OCI-LY7 (cell line): Measurements from ENCODE around the gene PIK3R4. TPM values are rescaled to one million over a fixed set of nuclear protein-coding genes. Genes with fewer than 3 reads are reported as not detected.

ENCODE experiments used
- BruUV-seq: library from RNA; stranded (reverse); fragments of 400-500 nt; replicated peaks from 2 replicates; lab custom pipeline; 2021; lab: Mats Ljungman, UMichigan
- CTCF ChIA-PET: fragments of 300-600 bp; sonication (Branson Sonifier 250); formaldehyde crosslinking; loops from one replicate; lab custom pipeline; 2022; ENCODE audit warnings: antibody characterized with exemption; ENCODE audit not compliant: unreplicated experiment; lab: Charles Lee
- POLR2A ChIA-PET: fragments of 300-600 bp; sonication (Branson Sonifier 250); formaldehyde crosslinking; loops from one replicate; lab custom pipeline; 2022; ENCODE audit warnings: antibody characterized with exemption; lab: Charles Lee
- DNase-seq: peaks from one replicate; pipeline ENCODE4 v3.0.0-alpha.2; 2015; ENCODE audit warnings: low spot score
- H2AFZ ChIP-seq: fragments of 200-600 bp; sonication (generic), shearing (Covaris generic); 2 replicates; pipeline ENCODE4 v1.6.1; 2014; ENCODE audit warnings: mild to moderate bottlenecking, antibody characterized with exemption, low read length, moderate library complexity
- H3K27ac ChIP-seq: fragments of 200-600 bp; sonication (generic); 2 replicates; pipeline ENCODE4 v1.5.1; 2014; ENCODE audit warnings: mixed run types, low read depth, mild to moderate bottlenecking, moderate library complexity, low read length, inconsistent platforms; ENCODE audit not compliant: poor library complexity, severe bottlenecking
- H3K36me3 ChIP-seq: fragments of 200-600 bp; sonication (generic); 2 replicates; pipeline ENCODE4 v1.6.1; 2014; ENCODE audit warnings: mild to moderate bottlenecking, antibody characterized with exemption, low read length, moderate library complexity, mixed read lengths; ENCODE audit not compliant: insufficient read depth
- H3K4me1 ChIP-seq: fragments of 200-600 bp; sonication (generic); 2 replicates; pipeline ENCODE4 v1.5.1; 2014; ENCODE audit warnings: mild to moderate bottlenecking, low read length; ENCODE audit not compliant: insufficient read depth, poor library complexity, severe bottlenecking
- H3K4me2 ChIP-seq: fragments of 200-600 bp; sonication (generic); 2 replicates; pipeline ENCODE4 v1.6.1; 2014; ENCODE audit warnings: mild to moderate bottlenecking, low read length
- H3K4me3 ChIP-seq: fragments of 200-600 bp; sonication (generic); 2 replicates; pipeline ENCODE4 v1.5.1; 2014; ENCODE audit warnings: mild to moderate bottlenecking, low read depth, low read length; ENCODE audit not compliant: poor library complexity, severe bottlenecking
- H3K79me2 ChIP-seq: fragments of 200-600 bp; sonication (generic); 2 replicates; pipeline ENCODE4 v1.6.1; 2016; ENCODE audit warnings: low read depth, mild to moderate bottlenecking, low read length, moderate library complexity, mixed read lengths; ENCODE audit not compliant: insufficient read depth
- H3K9me2 ChIP-seq: fragments of 200-600 bp; sonication (generic); 2 replicates; pipeline ENCODE4 v1.6.1; 2016; ENCODE audit warnings: mild to moderate bottlenecking, low read length, mixed read lengths; ENCODE audit not compliant: insufficient read depth
- H3K9me3 ChIP-seq: fragments of 200-600 bp; sonication (generic); 2 replicates; pipeline ENCODE4 v1.6.1; 2014; ENCODE audit warnings: mild to moderate bottlenecking, mixed run types, low read length, mixed read lengths
- H4K20me1 ChIP-seq: fragments of 200-600 bp; sonication (generic); 2 replicates; pipeline ENCODE4 v1.6.1; 2014; ENCODE audit warnings: mild to moderate bottlenecking, antibody characterized with exemption, low read length, moderate library complexity, mixed read lengths; ENCODE audit not compliant: insufficient read depth
- EZH2phosphoT487 ChIP-seq: fragments of 200-600 bp; sonication (generic); IDR thresholded peaks from 2 replicates; pipeline ENCODE4 v1.6.1; 2018; ENCODE audit warnings: low read depth, borderline replicate concordance, mild to moderate bottlenecking, mixed run types, antibody characterized with exemption, low read length, moderate library complexity, mixed read lengths
- intact Hi-C: fragments of 100-400 bp; cut with micrococcal nuclease; formaldehyde crosslinking; loops from one replicate; pipeline ENCODE4 v1.10.0; 2022; ENCODE audit not compliant: unreplicated experiment
- total RNA-seq, 2 experiments: library from RNA; depleted of rRNA in 1 of 2; stranded (reverse); fragments of >200 nt in 1 of 2; shearing (Covaris generic) in 1 of 2; gene quantifications; 2 replicates each; pipeline ENCODE4 v1.2.3, GENCODE V29; 2014 to 2022
- TF ChIP-seq, protein P1 (sequence below): fragments of 200-600 bp; sonication (generic); conservative IDR thresholded peaks from 2 replicates; pipeline ENCODE4 v1.5.1; 2014; ENCODE audit warnings: mild to moderate bottlenecking, antibody characterized with exemption, low read length, moderate library complexity, mixed read lengths

Gene PIK3R4
- total RNA-seq, 2 experiments from 2014 or later, result 28.7 to 30.3 TPM

DNA sequence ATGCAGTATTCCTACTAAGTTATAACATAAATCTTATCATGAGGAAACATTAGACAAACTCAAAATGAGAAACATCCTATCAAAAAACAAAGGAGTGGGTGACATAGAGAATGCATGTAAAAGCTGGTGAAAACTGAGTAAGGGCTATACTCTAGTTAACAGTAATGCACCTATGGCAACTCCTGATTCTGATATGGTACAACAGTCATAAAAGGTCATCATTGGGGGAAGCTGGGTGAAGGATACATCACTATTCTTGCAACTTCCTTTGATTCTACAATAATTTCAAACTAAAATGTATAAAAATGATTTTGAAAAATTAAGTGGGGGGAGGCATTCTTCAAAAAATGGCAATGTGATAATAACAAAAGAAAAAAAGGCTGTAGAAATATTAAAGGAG lies 6.8 kb downstream of the PIK3R4 start:
- no peak for DNase-seq
- peaks cover 10% of the 10 kb centered on the region; the same call in 1 of the 2 replicates for H3K9me3 ChIP-seq
- H4K20me1 ChIP-seq, result no peaks in the 10 kb centered on the region; the same call in 1 of the 2 replicates
- H3K4me3 ChIP-seq, result no peak overlapping the region
- ChIA-PET CTCF (no interaction called here), POLR2A (no interaction called here)
- no TSS peak for BruUV-seq
- H3K27ac ChIP-seq, result no peak overlapping the region
- TF ChIP-seq, protein P1, sequence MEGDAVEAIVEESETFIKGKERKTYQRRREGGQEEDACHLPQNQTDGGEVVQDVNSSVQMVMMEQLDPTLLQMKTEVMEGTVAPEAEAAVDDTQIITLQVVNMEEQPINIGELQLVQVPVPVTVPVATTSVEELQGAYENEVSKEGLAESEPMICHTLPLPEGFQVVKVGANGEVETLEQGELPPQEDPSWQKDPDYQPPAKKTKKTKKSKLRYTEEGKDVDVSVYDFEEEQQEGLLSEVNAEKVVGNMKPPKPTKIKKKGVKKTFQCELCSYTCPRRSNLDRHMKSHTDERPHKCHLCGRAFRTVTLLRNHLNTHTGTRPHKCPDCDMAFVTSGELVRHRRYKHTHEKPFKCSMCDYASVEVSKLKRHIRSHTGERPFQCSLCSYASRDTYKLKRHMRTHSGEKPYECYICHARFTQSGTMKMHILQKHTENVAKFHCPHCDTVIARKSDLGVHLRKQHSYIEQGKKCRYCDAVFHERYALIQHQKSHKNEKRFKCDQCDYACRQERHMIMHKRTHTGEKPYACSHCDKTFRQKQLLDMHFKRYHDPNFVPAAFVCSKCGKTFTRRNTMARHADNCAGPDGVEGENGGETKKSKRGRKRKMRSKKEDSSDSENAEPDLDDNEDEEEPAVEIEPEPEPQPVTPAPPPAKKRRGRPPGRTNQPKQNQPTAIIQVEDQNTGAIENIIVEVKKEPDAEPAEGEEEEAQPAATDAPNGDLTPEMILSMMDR, result no peak
- no peak for TF ChIP-seq EZH2phosphoT487
- intact Hi-C loops, result no loop called here
- H3K36me3 ChIP-seq, result peaks cover 87% of the 10 kb centered on the region
- peaks cover 80% of the 10 kb centered on the region for H3K79me2 ChIP-seq
- no peak overlapping the region for H2AFZ ChIP-seq
- no peak overlapping the region for H3K4me2 ChIP-seq
- H3K9me2 ChIP-seq, result no peaks in the 10 kb centered on the region
- peaks cover 25% of the 10 kb centered on the region for H3K4me1 ChIP-seq

- H3K4me1 ChIP-seq, result peaks cover 8% of the 10 kb centered on the region
- no peaks in the 10 kb centered on the region for H4K20me1 ChIP-seq
- peaks cover 66% of the 10 kb centered on the region for H3K79me2 ChIP-seq
- no peaks in the 10 kb centered on the region for H3K9me2 ChIP-seq
- no peak for DNase-seq
- ChIA-PET CTCF (no interaction called here), POLR2A (no interaction called here)
- intact Hi-C loops, result no loop called here
- H2AFZ ChIP-seq, result no peak overlapping the region
- TF ChIP-seq EZH2phosphoT487, result no peak
- TF ChIP-seq, protein P1, result no peak
- no peak overlapping the region for H3K27ac ChIP-seq
- H3K4me3 ChIP-seq, result no peak overlapping the region
- H3K4me2 ChIP-seq, result no peak overlapping the region
- H3K9me3 ChIP-seq, result peaks cover 10% of the 10 kb centered on the region; the same call in 1 of the 2 replicates
- peaks cover 88% of the 10 kb centered on the region for H3K36me3 ChIP-seq
- BruUV-seq, result no TSS peak
These were observed 8.4 kb downstream of the PIK3R4 start for GRCh38 chr3:130738241-130738640.

DNA sequence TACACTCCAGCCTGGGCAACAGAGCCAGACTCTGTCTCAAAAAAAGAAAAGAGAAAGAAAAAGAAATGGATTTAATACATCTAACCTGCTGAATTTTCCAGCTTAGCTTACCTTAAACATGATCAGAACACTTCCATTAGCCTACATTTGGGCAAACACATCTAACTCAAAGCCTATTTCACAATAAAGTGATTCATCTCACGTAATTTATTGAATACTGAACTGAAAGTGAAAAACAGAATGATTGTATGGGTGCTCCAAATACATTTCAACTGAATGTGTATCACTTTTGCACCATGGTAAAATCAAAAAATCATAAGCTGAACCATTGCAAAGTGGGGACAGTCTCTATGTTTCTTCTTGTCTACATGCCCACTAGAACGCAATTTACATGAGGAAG lies 9.0 kb downstream of the PIK3R4 start:
- TF ChIP-seq, protein P1, result no peak
- no peak for TF ChIP-seq EZH2phosphoT487
- POLR2A ChIA-PET, result no interaction called here
- no peak overlapping the region for H3K27ac ChIP-seq
- no peak overlapping the region for H3K4me3 ChIP-seq
- no TSS peak for BruUV-seq
- peaks cover 89% of the 10 kb centered on the region for H3K36me3 ChIP-seq
- no peaks in the 10 kb centered on the region for H4K20me1 ChIP-seq
- H3K9me3 ChIP-seq, result peaks cover 10% of the 10 kb centered on the region; the same call in 1 of the 2 replicates
- no peak for DNase-seq
- CTCF ChIA-PET, result no interaction called here
- H3K4me2 ChIP-seq, result no peak overlapping the region
- intact Hi-C loops, result no loop called here
- H3K9me2 ChIP-seq, result no peaks in the 10 kb centered on the region
- H3K79me2 ChIP-seq, result peaks cover 61% of the 10 kb centered on the region
- peaks cover 5% of the 10 kb centered on the region for H3K4me1 ChIP-seq
- no peak overlapping the region for H2AFZ ChIP-seq
